HG02798 (cell line): Measurements from ENCODE around the gene CYSRT1.

Experiments used
- ATAC-seq: cut with Tn5 transposase; IDR thresholded peaks from one replicate; pipeline ENCODE4 v1.9.1; 2021; ENCODE audit warnings: mild to moderate bottlenecking; ENCODE audit not compliant: unreplicated experiment, poor library complexity

The CYSRT1 gene, protein sequence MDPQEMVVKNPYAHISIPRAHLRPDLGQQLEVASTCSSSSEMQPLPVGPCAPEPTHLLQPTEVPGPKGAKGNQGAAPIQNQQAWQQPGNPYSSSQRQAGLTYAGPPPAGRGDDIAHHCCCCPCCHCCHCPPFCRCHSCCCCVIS

DNA sequence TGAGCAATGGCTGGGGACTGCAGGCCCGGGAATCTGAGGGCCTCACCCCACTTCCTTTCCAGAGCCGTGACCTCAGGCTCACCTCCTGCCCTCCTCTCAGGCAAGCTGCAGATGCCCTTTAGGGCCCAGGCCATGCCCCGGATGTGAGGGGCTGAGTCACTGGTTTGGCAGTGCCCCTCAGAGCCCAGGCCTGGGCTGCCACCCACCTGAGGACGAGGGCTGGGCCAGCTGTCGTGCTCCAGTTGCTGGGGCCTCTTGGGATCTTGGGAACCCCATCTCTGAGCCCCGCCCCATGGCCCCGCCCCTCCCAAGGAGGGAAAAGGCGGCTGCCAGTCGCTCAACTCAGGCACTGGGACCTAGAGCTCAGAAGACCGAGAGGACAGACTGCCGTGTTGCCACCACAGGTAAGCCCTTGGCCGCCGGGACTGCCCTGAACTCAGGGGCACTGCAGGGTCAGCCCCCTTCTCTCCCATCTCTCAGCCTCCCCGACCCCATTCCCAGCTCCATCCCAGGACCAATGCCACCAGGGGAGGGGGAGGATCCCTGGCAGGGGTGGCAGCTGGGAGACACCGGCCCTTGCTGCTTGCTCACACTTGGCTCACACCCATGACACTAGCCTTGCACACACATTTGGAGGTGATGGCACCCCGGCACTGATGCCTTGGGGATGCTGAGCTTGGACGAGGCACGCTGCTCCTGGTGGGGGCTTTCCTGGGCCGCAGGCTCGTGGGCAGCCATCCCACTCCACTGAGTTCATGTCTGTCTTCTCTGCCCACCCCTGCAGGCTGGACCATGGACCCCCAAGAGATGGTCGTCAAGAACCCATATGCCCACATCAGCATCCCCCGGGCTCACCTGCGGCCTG, at the start of gene CYSRT1:
CYSRT1 (plus strand) TSS at position 345 of the 865 bp plus-strand sequence; CDS start at position 793, 448 bp downstream.
- ATAC-seq, result no peak

DNA sequence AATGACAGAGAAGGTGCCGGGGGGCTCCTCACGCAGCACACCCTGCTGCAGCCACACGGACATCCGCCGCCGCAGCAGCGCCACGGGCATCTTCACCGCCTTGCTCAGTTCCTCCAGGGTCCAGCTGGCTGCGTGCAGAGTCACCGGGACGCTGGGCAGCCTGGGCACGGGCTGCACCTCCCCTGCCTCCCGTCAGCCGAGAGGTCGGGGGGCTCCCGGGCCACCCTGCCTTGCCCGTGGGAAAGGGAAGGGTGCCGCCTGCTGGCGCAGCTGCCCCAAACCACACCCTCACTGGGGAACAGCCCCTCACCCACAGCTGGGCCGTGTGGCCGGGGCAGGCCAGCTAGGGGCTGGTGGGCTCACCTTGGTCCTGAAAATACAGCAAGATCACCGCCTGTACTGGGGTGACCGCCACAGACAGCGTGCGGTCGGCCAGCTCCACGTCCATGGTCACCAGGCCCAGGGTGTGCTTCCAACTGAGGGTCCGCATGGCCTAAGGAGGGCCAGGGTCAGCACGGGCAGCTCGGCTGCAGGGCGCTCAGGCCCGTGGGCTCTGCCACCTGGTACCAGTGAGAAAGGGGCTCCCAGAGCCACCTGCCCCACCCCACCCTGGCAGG, 49.5 kb upstream of the CYSRT1 start:
- no peak for ATAC-seq

- no peak for ATAC-seq
These were observed 48.4 kb upstream of the CYSRT1 start for GRCh38 chr9:137176302-137177182.

GRCh38 chr9:137178201-137178938, 46.6 kb upstream of the CYSRT1 start:
- no peak for ATAC-seq

GRCh38 chr9:137178939-137179630, 45.9 kb upstream of the CYSRT1 start:
- ATAC-seq, result no peak

- ATAC-seq, result no peak
These were observed 45.2 kb upstream of the CYSRT1 start for GRCh38 chr9:137179761-137180160.

DNA sequence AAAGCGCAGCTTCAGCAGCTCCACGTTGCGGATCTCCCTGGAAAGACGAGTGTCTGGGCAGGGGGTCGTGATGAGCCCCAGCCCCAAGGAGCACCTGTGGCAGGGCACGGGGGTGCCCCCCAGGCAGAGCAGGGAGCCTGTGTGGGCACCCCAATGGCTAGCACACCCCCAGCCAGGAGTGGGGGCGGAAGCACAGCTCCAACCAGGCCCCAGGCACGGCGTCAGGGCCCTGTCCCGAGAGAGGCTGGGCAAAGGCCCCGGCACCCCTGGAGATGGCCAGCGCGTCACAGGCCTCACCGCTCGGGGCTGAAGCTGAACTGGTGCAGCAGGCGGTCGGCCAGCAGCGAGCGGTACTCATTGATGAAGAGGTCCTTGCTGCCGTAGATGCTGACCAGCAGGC, 44.5 kb upstream of the CYSRT1 start:
- ATAC-seq, result no peak

DNA sequence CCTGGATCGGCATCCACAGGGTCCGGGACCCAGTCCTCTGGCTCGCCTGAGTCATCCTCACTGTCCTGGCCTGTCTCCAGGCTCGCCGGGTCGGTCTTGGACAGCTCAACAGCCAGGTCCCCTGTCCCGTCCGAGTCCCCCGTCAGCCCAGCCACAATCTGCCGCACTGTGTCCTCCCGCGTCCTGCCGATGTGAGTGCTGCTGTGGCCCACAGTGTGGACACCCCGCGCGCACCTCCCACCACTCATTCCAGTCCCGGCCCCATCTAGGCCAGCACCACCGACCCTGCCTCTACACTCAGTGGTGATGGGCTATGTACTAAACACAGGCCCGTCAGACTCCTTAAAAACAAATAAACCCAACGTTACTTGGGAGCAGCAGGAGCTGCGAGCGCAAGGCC, 43.3 kb upstream of the CYSRT1 start:
- no peak for ATAC-seq

GRCh38 chr9:137182836-137183235, 42.1 kb upstream of the CYSRT1 start:
- ATAC-seq, result no peak

GRCh38 chr9:137183980-137184595, 40.9 kb upstream of the CYSRT1 start:
- no peak for ATAC-seq

DNA sequence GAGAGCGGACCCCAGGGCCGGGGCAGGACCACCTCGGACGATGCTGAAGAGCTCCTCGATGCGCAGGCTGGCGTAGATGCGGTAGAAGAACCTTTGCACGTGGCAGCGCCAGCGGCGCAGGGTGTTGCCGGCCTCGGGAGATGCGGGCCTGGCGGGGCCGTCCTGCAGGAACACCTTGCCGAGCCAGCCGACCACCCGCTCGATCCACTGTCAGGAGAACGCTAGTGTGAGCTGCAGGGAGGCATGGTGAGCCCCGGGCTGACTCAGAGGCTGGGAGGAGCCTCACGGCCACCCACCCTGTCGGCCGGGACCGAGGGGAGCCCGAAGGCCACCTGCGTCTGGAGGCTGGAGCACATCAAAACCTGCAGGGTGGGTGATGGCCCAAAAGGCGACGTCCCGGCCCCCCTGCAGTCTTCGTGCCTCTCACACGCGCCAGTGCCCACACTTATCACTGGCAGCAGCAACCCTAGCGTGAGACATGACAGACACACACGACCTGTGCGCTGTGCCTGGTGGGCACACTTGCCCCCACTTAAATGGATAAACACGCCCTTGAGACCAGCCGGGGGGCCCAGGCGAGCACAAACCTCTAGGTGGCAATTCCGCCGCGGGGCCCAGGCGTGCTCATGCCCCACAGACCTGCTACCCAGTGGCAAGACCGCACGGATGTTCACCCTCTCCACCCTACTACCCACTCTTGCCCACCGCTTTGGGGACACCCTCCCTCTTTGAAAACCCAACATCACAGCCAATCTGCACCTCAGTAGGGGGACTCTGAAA, 39.9 kb upstream of the CYSRT1 start:
- no peak for ATAC-seq

GRCh38 chr9:137185921-137186320, 39.1 kb upstream of the CYSRT1 start:
- no peak for ATAC-seq

DNA sequence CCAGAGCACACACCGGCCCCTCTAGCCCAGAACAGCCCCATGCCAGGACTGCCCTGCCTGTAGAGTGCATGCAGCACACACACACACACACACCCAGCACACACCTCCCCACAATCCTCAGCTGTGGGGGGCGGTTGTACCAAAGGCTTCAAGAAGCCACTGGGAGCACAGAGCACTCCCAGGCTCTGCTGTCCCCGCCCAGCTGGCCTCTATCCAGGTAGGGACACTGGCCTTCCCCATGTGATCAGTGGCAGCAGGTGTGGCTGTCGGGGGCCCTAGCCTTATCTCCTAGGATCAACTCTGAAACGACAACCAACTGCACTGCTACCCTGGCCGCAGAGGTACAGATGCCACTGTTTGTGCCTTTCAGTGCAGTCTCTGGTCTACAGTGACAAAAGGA, 38.6 kb upstream of the CYSRT1 start:
- ATAC-seq, result no peak

DNA sequence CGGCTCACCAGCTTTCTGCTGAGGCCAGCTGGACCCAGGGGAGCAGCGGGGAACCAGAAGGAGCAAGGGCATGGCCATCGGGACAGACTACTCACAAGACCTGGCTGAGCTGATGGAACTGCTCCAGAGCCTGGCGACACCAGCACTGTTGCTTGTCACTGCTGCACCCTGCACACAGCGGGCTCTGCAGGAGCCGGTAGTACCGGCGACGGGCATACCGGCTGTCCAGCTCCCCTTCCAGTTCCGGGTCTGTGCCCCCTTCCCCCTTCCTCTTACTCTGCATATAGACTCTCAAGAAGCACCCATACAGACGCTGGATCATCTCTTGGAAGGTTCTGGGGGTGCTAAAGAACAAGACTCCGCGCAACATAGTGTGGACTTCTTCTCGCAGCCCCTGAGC, 37.6 kb upstream of the CYSRT1 start:
- ATAC-seq, result no peak

GRCh38 chr9:137188086-137188489, 36.9 kb upstream of the CYSRT1 start:
- no peak for ATAC-seq

DNA sequence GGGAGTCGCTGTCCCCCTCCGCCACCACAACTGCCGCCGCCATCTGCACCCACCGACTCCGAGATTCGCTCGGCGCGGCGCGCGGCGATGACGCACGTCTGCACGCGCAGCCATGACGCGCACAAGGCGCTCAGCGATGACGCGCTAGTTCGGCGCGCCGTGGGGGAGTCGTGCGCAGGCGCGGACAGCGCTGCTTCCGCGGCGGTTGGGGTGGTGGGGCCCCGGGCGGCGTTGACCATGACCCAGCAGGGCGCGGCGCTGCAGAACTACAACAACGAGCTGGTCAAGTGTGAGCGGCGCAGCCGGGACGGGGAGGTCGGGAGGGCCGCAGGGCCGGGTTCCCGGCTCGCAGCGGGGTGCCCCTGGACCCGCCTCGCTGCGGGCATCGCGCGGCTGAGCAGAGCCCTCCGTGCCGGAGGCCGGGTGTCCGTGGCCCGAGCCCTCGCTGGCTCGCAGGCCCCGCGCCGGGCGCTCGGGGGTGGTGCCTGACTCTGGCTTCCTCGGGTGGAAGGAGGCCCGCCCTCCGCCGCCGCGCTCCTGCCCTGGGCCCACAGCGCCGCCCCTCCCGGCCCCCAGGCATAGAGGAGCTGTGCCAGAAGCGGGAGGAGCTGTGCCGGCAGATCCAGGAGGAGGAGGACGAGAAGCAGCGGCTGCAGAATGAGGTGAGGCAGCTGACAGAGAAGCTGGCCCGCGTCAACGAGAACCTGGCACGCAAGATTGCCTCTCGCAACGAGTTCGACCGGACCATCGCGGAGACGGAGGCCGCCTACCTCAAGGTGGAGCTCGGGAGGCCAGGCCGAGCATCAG, 36.3 kb upstream of the CYSRT1 start, which contains the start of the genes ANAPC2 and SSNA1:
ANAPC2 (minus strand) TSS at position 71 of the 807 bp plus-strand sequence; CDS start at position 43, 28 bp downstream.
SSNA1 (plus strand) TSS at position 187 of the 807 bp plus-strand sequence; CDS start at position 238, 51 bp downstream.
- ATAC-seq, result peak; percentile 89
